ENCODE results near the gene BRDT.

Gene BRDT

GRCh38 chr1:91949356-91949699 lies at the start of gene BRDT:
BRDT (plus strand) TSS chr1:91949401; CDS start chr1:91962755, 13,354 bp downstream.
- TF ChIP-seq CTCF (IDR thresholded peaks at IDR 0.05; ENCODE audit: low read length, missing control alignments), result no peak
- DNase-seq (ENCODE audit: low read depth), result no peak
- no peak within 1 kb of the TSS for H3K4me3 ChIP-seq (replicated peaks; ENCODE audit: low read depth, low read length)

- TF ChIP-seq CTCF (IDR thresholded peaks at IDR 0.05; ENCODE audit: low read length, missing control alignments), result no peak
- DNase-seq (ENCODE audit: low read depth), result peak; percentile 93
These were observed 48.6 kb upstream of the BRDT start for GRCh38 chr1:91900562-91900961.

GRCh38 chr1:91901231-91901630 lies 48.0 kb upstream of the BRDT start:
- H3K4me3 ChIP-seq (replicated peaks; ENCODE audit: low read depth, low read length), result no peak overlapping the region
- no peak for DNase-seq (ENCODE audit: low read depth)
- TF ChIP-seq CTCF (IDR thresholded peaks at IDR 0.05; ENCODE audit: low read length, missing control alignments), result no peak

More at GRCh38 chr1:91900562-91900961, 48.6 kb upstream of the BRDT start:
- H3K4me3 ChIP-seq (replicated peaks; ENCODE audit: low read depth, low read length), result no peak overlapping the region

GRCh38 chr1:91912266-91912665 lies 36.9 kb upstream of the BRDT start:
- DNase-seq (ENCODE audit: low read depth), result no peak
- no peak for TF ChIP-seq CTCF (IDR thresholded peaks at IDR 0.05; ENCODE audit: low read length, missing control alignments)
- H3K4me3 ChIP-seq (replicated peaks; ENCODE audit: low read depth, low read length), result no peak overlapping the region

GRCh38 chr1:91913018-91913417 lies 36.2 kb upstream of the BRDT start:
- no peak for TF ChIP-seq CTCF (IDR thresholded peaks at IDR 0.05; ENCODE audit: low read length, missing control alignments)
- peak; percentile 30 for DNase-seq (ENCODE audit: low read depth)
- no peak overlapping the region for H3K4me3 ChIP-seq (replicated peaks; ENCODE audit: low read depth, low read length)

- no peak overlapping the region for H3K4me3 ChIP-seq (replicated peaks; ENCODE audit: low read depth, low read length)
- TF ChIP-seq CTCF (IDR thresholded peaks at IDR 0.05; ENCODE audit: low read length, missing control alignments), result no peak
These were observed 33.2 kb upstream of the BRDT start for GRCh38 chr1:91916046-91916445.

GRCh38 chr1:91916811-91917460 lies 32.3 kb upstream of the BRDT start:
- no peak for TF ChIP-seq CTCF (IDR thresholded peaks at IDR 0.05; ENCODE audit: low read length, missing control alignments)
- DNase-seq (ENCODE audit: low read depth), result no peak
- no peak overlapping the region for H3K4me3 ChIP-seq (replicated peaks; ENCODE audit: low read depth, low read length)

More at GRCh38 chr1:91916046-91916445, 33.2 kb upstream of the BRDT start:
- no peak for DNase-seq (ENCODE audit: low read depth)

All from fibroblast of pulmonary artery (primary cell).